Measurements from ENCODE around the gene UBE2J2.
"Not testable (repeated sequence)": the region's sequence is repeated elsewhere in the genome, so short reads cannot be mapped to it uniquely, and the experiment has no call there.

Gene UBE2J2

GRCh38 chr1:1273512-1274298 lies at the start of gene UBE2J2:
Gene UBE2J2 (minus strand): TSS chr1:1273854. CDS start chr1:1267992, 5,862 bp downstream.
- Histone ChIP-seq H3K27me3 (ENCODE audit: insufficient read depth, low read length) (peaks cover 7% of the 10 kb centered on the region), H3K9ac (ENCODE audit: low read depth, low read length) (peak within 1 kb of the TSS; percentile 83), H3K27ac (ENCODE audit: low read length) (no peak within 1 kb of the TSS), H3K9me3 (ENCODE audit: insufficient read depth, low read depth, low read length) (no peaks in the 10 kb centered on the region), H3K36me3 (ENCODE audit: insufficient read depth, low read depth, low read length) (0 out of 2 replicates have a peak, but pooled peaks cover 11% of the 10 kb centered on the region), H3K4me1 (ENCODE audit: insufficient read depth, low read length) (peaks cover 3% of the 10 kb centered on the region; the same call in 1 of the 2 replicates), H3K4me3 (ENCODE audit: low read length) (peak within 1 kb of the TSS; percentile 88)

GRCh38 chr1:1322952-1323351 lies 49.3 kb upstream of the UBE2J2 start:
- Histone ChIP-seq H3K4me3 (ENCODE audit: low read length) (no peak overlapping the region), H3K36me3 (ENCODE audit: insufficient read depth, low read depth, low read length) (peaks cover 26% of the 10 kb centered on the region), H3K4me1 (ENCODE audit: insufficient read depth, low read length) (no peaks in the 10 kb centered on the region; the same call in 1 of the 2 replicates), H3K9me3 (ENCODE audit: insufficient read depth, low read depth, low read length) (no peaks in the 10 kb centered on the region), H3K27me3 (ENCODE audit: insufficient read depth, low read length) (no peaks in the 10 kb centered on the region), H3K27ac (ENCODE audit: low read length) (no peak overlapping the region), H3K9ac (ENCODE audit: low read depth, low read length) (no peak overlapping the region)

GRCh38 chr1:1322418-1322817 lies 48.8 kb upstream of the UBE2J2 start:
- no peak overlapping the region for H3K27ac ChIP-seq (ENCODE audit: low read length)
- H3K4me1 ChIP-seq (ENCODE audit: insufficient read depth, low read length), result no peaks in the 10 kb centered on the region; the same call in 1 of the 2 replicates
- no peak overlapping the region for H3K9ac ChIP-seq (ENCODE audit: low read depth, low read length)
- H3K4me3 ChIP-seq (ENCODE audit: low read length), result no peak overlapping the region
- no peaks in the 10 kb centered on the region for H3K9me3 ChIP-seq (ENCODE audit: insufficient read depth, low read depth, low read length)
- H3K36me3 ChIP-seq (ENCODE audit: insufficient read depth, low read depth, low read length), result peaks cover 29% of the 10 kb centered on the region
- H3K27me3 ChIP-seq (ENCODE audit: insufficient read depth, low read length), result no peaks in the 10 kb centered on the region

- Histone ChIP-seq H3K36me3 (ENCODE audit: insufficient read depth, low read depth, low read length) (peaks cover 33% of the 10 kb centered on the region), H3K9me3 (ENCODE audit: insufficient read depth, low read depth, low read length) (no peaks in the 10 kb centered on the region), H3K9ac (ENCODE audit: low read depth, low read length) (no peak overlapping the region), H3K27me3 (ENCODE audit: insufficient read depth, low read length) (no peaks in the 10 kb centered on the region), H3K27ac (ENCODE audit: low read length) (no peak overlapping the region), H3K4me3 (ENCODE audit: low read length) (no peak overlapping the region), H3K4me1 (ENCODE audit: insufficient read depth, low read length) (no peaks in the 10 kb centered on the region; the same call in 1 of the 2 replicates)
These were observed 47.8 kb upstream of the UBE2J2 start for GRCh38 chr1:1321477-1321876.

- Histone ChIP-seq H3K9ac (ENCODE audit: low read depth, low read length) (no peak overlapping the region), H3K9me3 (ENCODE audit: insufficient read depth, low read depth, low read length) (no peaks in the 10 kb centered on the region), H3K4me3 (ENCODE audit: low read length) (no peak overlapping the region), H3K4me1 (ENCODE audit: insufficient read depth, low read length) (peaks cover 3% of the 10 kb centered on the region), H3K27ac (ENCODE audit: low read length) (no peak overlapping the region), H3K27me3 (ENCODE audit: insufficient read depth, low read length) (no peaks in the 10 kb centered on the region), H3K36me3 (ENCODE audit: insufficient read depth, low read depth, low read length) (peaks cover 33% of the 10 kb centered on the region)
These were observed 47.2 kb upstream of the UBE2J2 start for GRCh38 chr1:1320666-1321448.

GRCh38 chr1:1319646-1319941 lies 45.9 kb upstream of the UBE2J2 start:
- Histone ChIP-seq H3K4me1 (ENCODE audit: insufficient read depth, low read length) (peaks cover 7% of the 10 kb centered on the region), H3K4me3 (ENCODE audit: low read length) (no peak overlapping the region), H3K36me3 (ENCODE audit: insufficient read depth, low read depth, low read length) (peaks cover 38% of the 10 kb centered on the region), H3K9ac (ENCODE audit: low read depth, low read length) (no peak overlapping the region), H3K27me3 (ENCODE audit: insufficient read depth, low read length) (no peaks in the 10 kb centered on the region), H3K9me3 (ENCODE audit: insufficient read depth, low read depth, low read length) (no peaks in the 10 kb centered on the region), H3K27ac (ENCODE audit: low read length) (no peak overlapping the region)

- H3K27ac ChIP-seq (ENCODE audit: low read length), result no peak overlapping the region
- H3K36me3 ChIP-seq (ENCODE audit: insufficient read depth, low read depth, low read length), result peaks cover 44% of the 10 kb centered on the region
- no peak overlapping the region for H3K4me3 ChIP-seq (ENCODE audit: low read length)
- no peaks in the 10 kb centered on the region for H3K27me3 ChIP-seq (ENCODE audit: insufficient read depth, low read length)
- peaks cover 7% of the 10 kb centered on the region for H3K4me1 ChIP-seq (ENCODE audit: insufficient read depth, low read length)
- no peaks in the 10 kb centered on the region for H3K9me3 ChIP-seq (ENCODE audit: insufficient read depth, low read depth, low read length)
- H3K9ac ChIP-seq (ENCODE audit: low read depth, low read length), result no peak overlapping the region
These were observed 45.4 kb upstream of the UBE2J2 start for GRCh38 chr1:1318777-1319645.

- peaks cover 7% of the 10 kb centered on the region for H3K4me1 ChIP-seq (ENCODE audit: insufficient read depth, low read length)
- H3K4me3 ChIP-seq (ENCODE audit: low read length), result no peak overlapping the region
- no peaks in the 10 kb centered on the region for H3K9me3 ChIP-seq (ENCODE audit: insufficient read depth, low read depth, low read length)
- no peak overlapping the region for H3K9ac ChIP-seq (ENCODE audit: low read depth, low read length)
- no peaks in the 10 kb centered on the region for H3K27me3 ChIP-seq (ENCODE audit: insufficient read depth, low read length)
- H3K36me3 ChIP-seq (ENCODE audit: insufficient read depth, low read depth, low read length), result peaks cover 52% of the 10 kb centered on the region
- H3K27ac ChIP-seq (ENCODE audit: low read length), result no peak overlapping the region
These were observed 44.5 kb upstream of the UBE2J2 start for GRCh38 chr1:1318131-1318652.

- Histone ChIP-seq H3K27me3 (ENCODE audit: insufficient read depth, low read length) (no peaks in the 10 kb centered on the region), H3K9me3 (ENCODE audit: insufficient read depth, low read depth, low read length) (no peaks in the 10 kb centered on the region), H3K4me1 (ENCODE audit: insufficient read depth, low read length) (peaks cover 7% of the 10 kb centered on the region), H3K36me3 (ENCODE audit: insufficient read depth, low read depth, low read length) (peaks cover 59% of the 10 kb centered on the region), H3K9ac (ENCODE audit: low read depth, low read length) (no peak overlapping the region), H3K4me3 (ENCODE audit: low read length) (no peak overlapping the region), H3K27ac (ENCODE audit: low read length) (no peak overlapping the region)
These were observed 43.8 kb upstream of the UBE2J2 start for GRCh38 chr1:1317420-1317819.

GRCh38 chr1:1316199-1316598 lies 42.5 kb upstream of the UBE2J2 start:
- not testable (repeated sequence) for H3K4me1 ChIP-seq (ENCODE audit: insufficient read depth, low read length); H3K27me3 ChIP-seq (ENCODE audit: insufficient read depth, low read length); H3K9me3 ChIP-seq (ENCODE audit: insufficient read depth, low read depth, low read length); H3K9ac ChIP-seq (ENCODE audit: low read depth, low read length); H3K4me3 ChIP-seq (ENCODE audit: low read length); H3K27ac ChIP-seq (ENCODE audit: low read length)
- H3K36me3 ChIP-seq (ENCODE audit: insufficient read depth, low read depth, low read length), result peaks cover 66% of the 10 kb centered on the region

- peak overlapping the region; percentile 79; the same call in 1 of the 2 replicates for H3K9ac ChIP-seq (ENCODE audit: low read depth, low read length)
- H3K36me3 ChIP-seq (ENCODE audit: insufficient read depth, low read depth, low read length), result peaks cover 70% of the 10 kb centered on the region
These were observed 41.8 kb upstream of the UBE2J2 start for GRCh38 chr1:1315435-1315954.

More at GRCh38 chr1:1315435-1315954, 41.8 kb upstream of the UBE2J2 start:
- Histone ChIP-seq H3K9me3 (ENCODE audit: insufficient read depth, low read depth, low read length) (no peaks in the 10 kb centered on the region), H3K27ac (ENCODE audit: low read length) (no peak overlapping the region), H3K27me3 (ENCODE audit: insufficient read depth, low read length) (no peaks in the 10 kb centered on the region), H3K4me3 (ENCODE audit: low read length) (peak overlapping the region; percentile 38; the same call in 1 of the 2 replicates), H3K4me1 (ENCODE audit: insufficient read depth, low read length) (peaks cover 7% of the 10 kb centered on the region)

All from iPS-20b (cell line).